GM12878 (cell line): ENCODE results near the gene NKAIN2. TPM values are rescaled to one million over a fixed set of nuclear protein-coding genes. Genes with fewer than 3 reads are reported as not detected.

Experiments used
- ATAC-seq: fragments of 200-7000 bp; cut with Tn5 transposase; 3 replicates; pipeline ENCODE4 v1.9.1; 2020; ENCODE audit warnings: mild to moderate bottlenecking, moderate library complexity
- BruUV-seq: library from RNA; stranded (reverse); fragments of 400-500 nt; replicated peaks from 2 replicates; lab custom pipeline; 2021; lab: Mats Ljungman, UMichigan
- CTCF ChIA-PET: fragments of 300-600 bp; sonication (Branson Sonifier 250); formaldehyde crosslinking; extraction: SDS; loops from one replicate; lab custom pipeline; 2021; ENCODE audit warnings: inconsistent platforms; lab: Yijun Ruan, JAX
- POLR2A ChIA-PET: fragments of 350-600 bp; formaldehyde crosslinking; extraction: SDS; loops from one replicate; lab custom pipeline; 2021; ENCODE audit warnings: inconsistent platforms; lab: Charles Lee
- RAD21 ChIA-PET: fragments of 300-600 bp; sonication (Branson Sonifier 250); formaldehyde crosslinking; loops from one replicate; lab custom pipeline; 2023; ENCODE audit warnings: antibody characterized with exemption; ENCODE audit not compliant: unreplicated experiment; lab: Charles Lee
- SMC1A ChIA-PET: fragments of 300-600 bp; sonication (Branson Sonifier 250); formaldehyde crosslinking; loops from one replicate; lab custom pipeline; 2023; ENCODE audit not compliant: unreplicated experiment, uncharacterized antibody; lab: Charles Lee
- DNase-seq: peaks from one replicate; pipeline ENCODE4 v3.0.0-alpha.2; 2011; ENCODE audit warnings: low read depth, low spot score
- FAIRE-seq: peaks from 3 replicates; lab custom pipeline; 2011; peaks lifted over from hg19 to GRCh38; lab: Jason Lieb, UNC
- H2AFZ ChIP-seq: 2 replicates; pipeline ENCODE4 v1.6.0; 2011; ENCODE audit warnings: low read depth, low read length, control low read depth; ENCODE audit not compliant: control insufficient read depth
- H3K27ac ChIP-seq: 2 replicates; pipeline ENCODE4 v1.5.1; 2011; ENCODE audit warnings: control low read depth; ENCODE audit not compliant: control insufficient read depth, insufficient read depth
- H3K27me3 ChIP-seq, 2 experiments: replicated peaks in 1 of 2; 2 replicates each; pipeline versions ENCODE4 v1.6.0 to v1.6.1; 2011; ENCODE audit warnings: low read length in 1 of 2; ENCODE audit not compliant: control insufficient read depth in 2 of 2, insufficient read depth in 2 of 2
- H3K36me3 ChIP-seq, 2 experiments: 2 replicates each; pipeline ENCODE4 v1.5.1; 2011; ENCODE audit warnings: low read length in 1 of 2; ENCODE audit not compliant: control insufficient read depth in 2 of 2, insufficient read depth in 2 of 2
- H3K4me1 ChIP-seq: 2 replicates; pipeline ENCODE4 v1.6.1; 2011; ENCODE audit warnings: mild to moderate bottlenecking, low read length, moderate library complexity, mixed read lengths; ENCODE audit not compliant: control insufficient read depth, insufficient read depth
- H3K4me2 ChIP-seq: 2 replicates; pipeline ENCODE4 v1.6.0; 2011; ENCODE audit warnings: control low read depth; ENCODE audit not compliant: control insufficient read depth, insufficient read depth
- H3K4me3 ChIP-seq: fragments of 200-600 bp; sonication (generic); 2 replicates; pipeline ENCODE4 v1.5.1; 2016
- H3K79me2 ChIP-seq: 2 replicates; pipeline ENCODE4 v1.6.0; 2011; ENCODE audit warnings: low read length; ENCODE audit not compliant: control insufficient read depth, insufficient read depth
- H3K9ac ChIP-seq: 2 replicates; pipeline ENCODE4 v1.8.0; 2011; ENCODE audit warnings: low read length, control low read depth, mixed read lengths; ENCODE audit not compliant: control insufficient read depth, insufficient read depth
- H3K9me3 ChIP-seq: replicated peaks from 3 replicates; pipeline ENCODE4 v1.5.1; 2011; ENCODE audit warnings: mild to moderate bottlenecking, low read length; ENCODE audit not compliant: control insufficient read depth, insufficient read depth
- H4K20me1 ChIP-seq: 2 replicates; pipeline ENCODE4 v1.6.0; 2011; ENCODE audit not compliant: control insufficient read depth, insufficient read depth
- BACH1 ChIP-seq: fragments of 450-650 bp; IDR thresholded peaks from 2 replicates; pipeline ENCODE4 v1.6.1; 2017; ENCODE audit warnings: mild to moderate bottlenecking, borderline replicate concordance
- CBX5 ChIP-seq: sonication (generic); IDR thresholded peaks from 2 replicates; pipeline ENCODE4 v1.6.1; 2016; ENCODE audit warnings: low read depth, moderate library complexity, mild to moderate bottlenecking, inconsistent platforms
- EED ChIP-seq: sonication (generic); IDR thresholded peaks from 2 replicates; pipeline ENCODE4 v1.6.1; 2016; ENCODE audit warnings: antibody characterized with exemption, low read depth
- FOS ChIP-seq: IDR thresholded peaks from 3 replicates; pipeline ENCODE4 v1.6.1; 2011; ENCODE audit warnings: borderline replicate concordance; ENCODE audit not compliant: insufficient read length; ENCODE audit errors: extremely low read depth
- RAD51 ChIP-seq: fragments of 450-650 bp; IDR thresholded peaks from 2 replicates; pipeline ENCODE4 v1.6.1; 2016; ENCODE audit warnings: moderate library complexity, mild to moderate bottlenecking, inconsistent platforms
- SUZ12 ChIP-seq: fragments of 200-600 bp; sonication (generic); IDR thresholded peaks from one replicate; pipeline ENCODE4 v1.6.1; 2018; ENCODE audit warnings: antibody characterized with exemption, mild to moderate bottlenecking; ENCODE audit not compliant: unreplicated experiment
- ZBTB11 ChIP-seq: fragments of 450-650 bp; formaldehyde crosslinking; IDR thresholded peaks from 2 replicates; pipeline ENCODE4 v1.5.0; 2022; ENCODE audit warnings: mild to moderate bottlenecking, missing genetic modification characterization
- WGBS: methylation state at CpG from one replicate; pipeline ENCODE4 v1.1.6; 2016; ENCODE audit warnings: low lambda C conversion rate; ENCODE audit not compliant: insufficient replicate concordance, insufficient coverage; ENCODE audit errors: missing lambda C conversion rate; 5-methylcytosine and 5-hydroxymethylcytosine counted together
- in situ Hi-C: fragments of 300-500 bp; cut with MboI; formaldehyde crosslinking; loops from 9 replicates; pipeline ENCODE4 v1.14.3; 2018; ENCODE audit warnings: mixed read lengths
- intact Hi-C: fragments of 100-400 bp; cut with micrococcal nuclease; formaldehyde crosslinking; loops from one replicate; pipeline ENCODE4 v1.14.2; 2022; ENCODE audit not compliant: unreplicated experiment
- polyA plus RNA-seq, 11 experiments: library from polyadenylated mRNA; depleted of rRNA in 4 of 11; unstranded in 6 of 11; stranded (reverse) in 5 of 11; fragments of >200 nt; fragmentation: Nextera tagmentation in 4 of 11; fragmentation: Illumina TruSeq in 1 of 11; extraction: Ambion mirVana in 4 of 11; extraction: Trizol in 1 of 11; gene quantifications; 1 replicate in 1 of 11; 2 replicates in 10 of 11; pipeline versions ENCODE4 v1.2.1 to v1.2.3, GENCODE V29; 2011 to 2016; ENCODE audit warnings: inconsistent platforms in 2 of 11, missing spikeins in 2 of 11, low read depth in 1 of 11
- total RNA-seq, 4 experiments: library from RNA; depleted of rRNA in 3 of 4; stranded (reverse); fragments of >200 nt in 3 of 4; fragmentation: Illumina TruSeq in 1 of 4; extraction: Trizol in 1 of 4; gene quantifications; 2 replicates each; pipeline versions ENCODE4 v1.2.1 to v1.2.3, GENCODE V29; 2013 to 2021

NKAIN2 gene
- total and polyA plus RNA-seq, 10 of the 15 experiments (the other 5 are each of a cell fraction or from before 2014, with no cell fraction given) = not detected

GRCh38 chr6:124073021-124073420, 269.4 kb downstream of the NKAIN2 start:
- Histone ChIP-seq H3K4me1 (no peaks in the 10 kb centered on the region), H3K27ac (no peak overlapping the region), H3K9me3 (no peaks in the 10 kb centered on the region), H3K9ac (no peak overlapping the region)
- no peak for FAIRE-seq
- POLR2A ChIA-PET = no interaction called here
- TF ChIP-seq EED (no peak), ZBTB11 (CRISPR knock-in tag) (no peak), RAD51 (no peak), BACH1 (no peak), SUZ12 (no peak), CBX5 (no peak), FOS (no peak)
- TF ChIP-seq, all 136 proteins: peak for 0
- no peaks in the 10 kb centered on the region for H3K36me3 ChIP-seq
- no peak overlapping the region for H3K4me3 ChIP-seq
- BruUV-seq = no TSS peak
- in situ Hi-C loops (no loop called here), intact Hi-C loops (no loop called here)
- no peaks in the 10 kb centered on the region for H4K20me1 ChIP-seq
- H3K27me3 ChIP-seq = no peaks in the 10 kb centered on the region
- ATAC-seq (no peak), DNase-seq (no peak)
- ChIA-PET SMC1A (no interaction called here), RAD21 (no interaction called here), CTCF (no interaction called here)
- H3K4me2 ChIP-seq = no peak overlapping the region
- 8% methylated on average over 6 of the region's 6 CpGs for WGBS
- no peak overlapping the region for H2AFZ ChIP-seq
- H3K79me2 ChIP-seq = no peaks in the 10 kb centered on the region
